KMS-11 (cell line): ENCODE data around the gene SEMA5A.

Experiments
- H2AFZ ChIP-seq: fragments of 200-600 bp; sonication (generic); 2 replicates; pipeline ENCODE4 v1.6.1; 2016; ENCODE audit warnings: antibody characterized with exemption, mixed run types, low read depth
- H3K27ac ChIP-seq: fragments of 200-600 bp; sonication (generic); 2 replicates; pipeline ENCODE4 v1.6.1; 2016; ENCODE audit warnings: mild to moderate bottlenecking, mixed run types
- H3K27me3 ChIP-seq: fragments of 200-600 bp; sonication (generic); 2 replicates; pipeline ENCODE4 v1.6.1; 2017; ENCODE audit warnings: mild to moderate bottlenecking, low read depth, mixed run types, moderate library complexity; ENCODE audit not compliant: insufficient read depth
- H3K36me3 ChIP-seq: fragments of 200-600 bp; sonication (generic); 2 replicates; pipeline ENCODE4 v1.6.1; 2017; ENCODE audit warnings: mild to moderate bottlenecking, mixed run types; ENCODE audit not compliant: insufficient read depth
- H3K4me1 ChIP-seq: fragments of 200-600 bp; sonication (generic); 2 replicates; pipeline ENCODE4 v1.6.1; 2016; ENCODE audit warnings: mild to moderate bottlenecking, low read depth, mixed run types; ENCODE audit not compliant: poor library complexity, severe bottlenecking
- H3K4me2 ChIP-seq: fragments of 200-600 bp; sonication (generic); 2 replicates; pipeline ENCODE4 v1.7.0; 2016; ENCODE audit warnings: mild to moderate bottlenecking, mixed run types
- H3K4me3 ChIP-seq: fragments of 200-600 bp; sonication (generic); IDR thresholded peaks from 2 replicates; pipeline ENCODE4 v1.6.1; 2017; ENCODE audit warnings: low read depth, low read length, mixed read lengths; ENCODE audit not compliant: insufficient read depth
- H3K79me2 ChIP-seq: fragments of 200-600 bp; sonication (generic); 2 replicates; pipeline ENCODE4 v1.6.1; 2016; ENCODE audit warnings: low read depth, mixed run types; ENCODE audit not compliant: insufficient read depth
- H3K9ac ChIP-seq: fragments of 200-600 bp; sonication (generic); 2 replicates; pipeline ENCODE4 v1.6.1; 2016; ENCODE audit warnings: mild to moderate bottlenecking, mixed run types
- H4K20me1 ChIP-seq: fragments of 200-600 bp; sonication (generic); 2 replicates; pipeline ENCODE4 v1.6.1; 2016; ENCODE audit warnings: mild to moderate bottlenecking, mixed run types; ENCODE audit not compliant: insufficient read depth
- CTCF ChIP-seq: fragments of 200-600 bp; sonication (generic); conservative IDR thresholded peaks from 2 replicates; pipeline ENCODE4 v1.6.1; 2017; ENCODE audit warnings: low read depth, mild to moderate bottlenecking, antibody characterized with exemption, low read length, moderate library complexity, mixed read lengths

SEMA5A gene

DNA sequence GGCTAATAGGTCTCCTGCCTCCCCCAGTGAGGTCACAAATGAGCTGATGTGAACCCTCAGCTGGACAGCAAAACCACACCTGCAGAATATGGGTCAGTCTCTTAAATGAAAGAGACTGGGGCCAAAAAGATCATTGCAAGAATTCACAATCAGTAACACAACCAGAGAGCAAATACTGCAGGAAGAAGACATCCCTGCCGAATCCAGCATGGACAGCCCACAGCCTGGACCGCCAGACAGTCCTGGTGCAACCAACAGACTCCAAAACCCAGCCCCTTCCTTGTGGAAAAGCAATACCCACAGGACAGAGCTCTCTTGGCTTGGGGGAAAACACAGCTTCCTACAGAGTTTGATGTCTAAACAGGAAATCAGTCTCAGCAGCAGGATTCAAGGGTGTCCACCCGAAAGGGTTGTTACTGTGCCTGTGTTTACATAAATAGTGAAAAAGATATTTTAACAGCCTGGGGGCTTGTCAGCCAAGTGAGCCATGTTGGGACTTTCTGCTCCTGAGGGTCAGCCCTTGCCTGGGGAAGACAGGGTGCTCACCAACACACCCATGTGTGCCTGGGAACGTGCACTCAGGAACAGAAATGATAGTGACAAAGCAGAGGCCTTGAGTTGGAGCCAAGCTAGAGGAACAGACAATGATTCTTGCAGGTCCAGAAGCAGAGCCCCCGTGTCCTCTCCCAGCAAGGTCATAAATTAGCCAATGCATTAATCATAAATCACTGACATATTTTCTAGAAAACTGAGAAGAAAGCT lies 106.2 kb downstream of the SEMA5A start:
- H3K4me3 ChIP-seq: no peak overlapping the region
- H4K20me1 ChIP-seq: no peaks in the 10 kb centered on the region
- no peak overlapping the region for H2AFZ ChIP-seq
- H3K27ac ChIP-seq: no peak overlapping the region
- TF ChIP-seq CTCF: no peak
- H3K27me3 ChIP-seq: no peaks in the 10 kb centered on the region
- no peak overlapping the region for H3K4me2 ChIP-seq
- H3K4me1 ChIP-seq: no peaks in the 10 kb centered on the region
- no peaks in the 10 kb centered on the region for H3K79me2 ChIP-seq
- no peak overlapping the region for H3K9ac ChIP-seq
- H3K36me3 ChIP-seq: no peaks in the 10 kb centered on the region

- Histone ChIP-seq H3K27ac (no peak overlapping the region), H2AFZ (no peak overlapping the region), H3K4me3 (no peak overlapping the region), H3K27me3 (no peaks in the 10 kb centered on the region), H3K4me2 (no peak overlapping the region), H3K79me2 (no peaks in the 10 kb centered on the region), H3K36me3 (no peaks in the 10 kb centered on the region), H3K9ac (no peak overlapping the region), H3K4me1 (no peaks in the 10 kb centered on the region), H4K20me1 (no peaks in the 10 kb centered on the region)
- TF ChIP-seq CTCF: no peak
Measured at GRCh38 chr5:9438596-9439354, 107.1 kb downstream of the SEMA5A start.

DNA sequence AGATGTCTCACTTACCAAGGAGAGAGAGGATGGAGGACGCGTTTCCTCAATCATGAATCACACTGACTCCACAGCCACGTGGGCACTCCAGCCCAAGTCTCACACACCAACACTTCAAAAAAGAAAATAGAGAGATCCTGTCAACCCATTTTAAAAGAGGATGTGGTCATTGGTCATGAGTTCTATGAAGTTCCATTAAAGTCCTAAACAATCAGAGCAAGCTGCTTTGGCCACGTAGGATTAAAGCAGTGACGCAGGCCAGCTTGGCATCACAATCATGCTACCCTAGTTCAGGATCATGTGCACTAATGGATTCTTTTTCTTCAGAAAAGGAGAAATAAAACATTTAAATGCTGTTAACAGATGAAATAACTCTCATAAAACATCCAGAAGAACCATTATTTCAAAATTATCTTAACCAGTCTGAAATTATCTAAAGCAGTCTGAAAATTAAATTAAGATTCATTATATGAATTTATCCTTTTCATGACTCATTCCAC lies 108.1 kb downstream of the SEMA5A start:
- H3K4me3 ChIP-seq: no peak overlapping the region
- no peaks in the 10 kb centered on the region for H4K20me1 ChIP-seq
- no peaks in the 10 kb centered on the region; the same call in 1 of the 2 replicates for H3K36me3 ChIP-seq
- H3K9ac ChIP-seq: no peak overlapping the region
- no peak overlapping the region for H2AFZ ChIP-seq
- no peaks in the 10 kb centered on the region for H3K27me3 ChIP-seq
- no peaks in the 10 kb centered on the region for H3K79me2 ChIP-seq
- TF ChIP-seq CTCF: no peak
- H3K4me1 ChIP-seq: no peaks in the 10 kb centered on the region
- no peak overlapping the region for H3K27ac ChIP-seq
- H3K4me2 ChIP-seq: no peak overlapping the region

DNA sequence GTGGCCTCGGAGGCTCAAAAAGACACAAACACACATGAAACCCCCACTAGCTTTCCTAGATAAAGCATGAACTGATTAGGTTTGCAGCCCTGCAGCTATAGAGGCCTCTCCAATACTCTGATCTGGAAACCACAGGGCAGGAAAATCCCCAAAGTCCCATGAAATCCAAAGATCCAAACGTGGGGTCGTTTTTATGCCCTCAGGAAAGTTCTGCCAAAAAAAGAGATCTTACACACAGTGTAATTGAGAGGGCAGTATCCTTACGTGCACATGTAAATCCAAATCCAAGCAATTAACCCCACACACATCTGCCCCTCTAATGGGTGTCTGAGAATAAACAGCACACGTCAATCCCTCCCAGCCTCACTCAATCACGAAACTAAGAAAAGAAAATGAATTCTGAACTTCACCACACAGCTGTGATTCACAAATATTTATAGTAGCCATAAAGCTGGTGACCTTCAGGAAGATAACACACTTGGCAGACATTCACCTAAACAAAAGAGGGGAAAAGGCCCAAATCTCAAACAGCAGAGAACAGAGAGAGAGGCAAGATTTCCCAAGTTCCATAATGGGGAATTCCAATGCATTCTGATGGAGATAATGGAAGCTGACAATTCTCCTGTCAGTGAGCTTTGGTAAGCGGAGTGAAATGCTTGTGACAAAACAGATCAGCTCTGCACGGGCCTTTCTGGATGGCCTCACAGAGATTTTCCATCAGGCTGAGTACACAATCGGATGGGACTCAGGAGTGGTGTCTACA lies 114.2 kb downstream of the SEMA5A start:
- no peak overlapping the region for H3K4me2 ChIP-seq
- H2AFZ ChIP-seq: no peak overlapping the region
- H3K36me3 ChIP-seq: no peaks in the 10 kb centered on the region; the same call in 1 of the 2 replicates

More for the DNA sequence above, 114.2 kb downstream of the SEMA5A start:
- no peak overlapping the region for H3K27ac ChIP-seq
- TF ChIP-seq CTCF: no peak
- no peaks in the 10 kb centered on the region for H3K27me3 ChIP-seq
- H3K4me1 ChIP-seq: peaks cover 2% of the 10 kb centered on the region
- no peaks in the 10 kb centered on the region for H3K79me2 ChIP-seq
- H3K9ac ChIP-seq: no peak overlapping the region
- H4K20me1 ChIP-seq: no peaks in the 10 kb centered on the region
- H3K4me3 ChIP-seq: no peak overlapping the region
